HG02943 (cell line): ENCODE data around the gene IQCE.
"Not testable (repeated sequence)": the region's sequence is repeated elsewhere in the genome, so short reads cannot be mapped to it uniquely, and the experiment has no call there.

ENCODE experiments used
- ATAC-seq: cut with Tn5 transposase; IDR thresholded peaks from one replicate; pipeline ENCODE4 v1.9.1; 2021; ENCODE audit warnings: mild to moderate bottlenecking, low read depth, moderate library complexity; ENCODE audit not compliant: unreplicated experiment

The IQCE gene

GRCh38 chr7:2553108-2553507, 5.7 kb upstream of the IQCE start:
- no peak for ATAC-seq

GRCh38 chr7:2553831-2554581, 4.8 kb upstream of the IQCE start:
- ATAC-seq, result no peak

GRCh38 chr7:2554661-2555111, 4.1 kb upstream of the IQCE start:
- no peak for ATAC-seq

GRCh38 chr7:2555121-2556052, 3.4 kb upstream of the IQCE start, which contains the start of gene BRAT1:
TSS of gene BRAT1 (minus strand) at chr7:2555524. CDS start at chr7:2554431, 1,093 bp downstream.
- peak; percentile 63 for ATAC-seq

GRCh38 chr7:2559283-2559950, 638 bp downstream of the IQCE start:
- no peak for ATAC-seq

- ATAC-seq, result not testable (repeated sequence)
These were observed 5.2 kb downstream of the IQCE start for GRCh38 chr7:2563955-2564354.

GRCh38 chr7:2564970-2565540, 6.3 kb downstream of the IQCE start:
- ATAC-seq, result no peak

GRCh38 chr7:2566348-2566889, 7.6 kb downstream of the IQCE start:
- ATAC-seq, result peak; percentile 25

- ATAC-seq, result peak; percentile 87
These were observed 8.3 kb downstream of the IQCE start for GRCh38 chr7:2566890-2567678.

GRCh38 chr7:2567679-2568278, 9.0 kb downstream of the IQCE start:
- no peak for ATAC-seq

GRCh38 chr7:2568521-2569223, 9.9 kb downstream of the IQCE start:
- no peak for ATAC-seq

- ATAC-seq, result no peak
These were observed 10.6 kb downstream of the IQCE start for GRCh38 chr7:2569421-2569820.

- no peak for ATAC-seq
These were observed 11.2 kb downstream of the IQCE start for GRCh38 chr7:2570021-2570420.

- no peak for ATAC-seq
These were observed 12.6 kb downstream of the IQCE start for GRCh38 chr7:2571409-2571808.

GRCh38 chr7:2572101-2572842, 13.5 kb downstream of the IQCE start:
- ATAC-seq, result no peak

- no peak for ATAC-seq
These were observed 15.0 kb downstream of the IQCE start for GRCh38 chr7:2573761-2574160.

GRCh38 chr7:2575046-2575732, 16.4 kb downstream of the IQCE start:
- ATAC-seq, result no peak
